Stimulated activated effector memory CD8-positive, alpha-beta T cell treated with anti-CD3 and anti-CD28 coated beads, Interleukin-12 subunit alpha, Interleukin-12 subunit beta, amount 100 ng/mL, for 72 hours (primary cell): ENCODE results near the gene PATJ.
"Not testable (repeated sequence)": the region's sequence is repeated elsewhere in the genome, so short reads cannot be mapped to it uniquely, and the experiment has no call there.

Source experiments
- ATAC-seq: fragments of 150-1000 bp; cut with Tn5 transposase; 2 replicates; pipeline ENCODE4 v1.10.0; 2021
- DNase-seq, 2 donors: peaks; one replicate each; pipeline ENCODE4 v3.0.0; 2021 to 2022; ENCODE audit warnings: low spot score in 2 of 2
- H3K27ac Mint-ChIP-seq: one replicate; pipeline ENCODE4 v1.8.0; 2022; ENCODE audit warnings: mild to moderate bottlenecking, mixed read lengths
- H3K36me3 Mint-ChIP-seq: one replicate; pipeline ENCODE4 v1.8.0; 2022; ENCODE audit warnings: mild to moderate bottlenecking, mixed read lengths
- H3K4me1 Mint-ChIP-seq: one replicate; pipeline ENCODE4 v1.8.0; 2022; ENCODE audit warnings: mixed read lengths
- H3K4me3 Mint-ChIP-seq: one replicate; pipeline ENCODE4 v1.8.0; 2022; ENCODE audit warnings: mild to moderate bottlenecking, mixed read lengths
- H3K9me3 Mint-ChIP-seq: one replicate; pipeline ENCODE4 v1.8.0; 2022; ENCODE audit warnings: mixed read lengths

PATJ gene

DNA sequence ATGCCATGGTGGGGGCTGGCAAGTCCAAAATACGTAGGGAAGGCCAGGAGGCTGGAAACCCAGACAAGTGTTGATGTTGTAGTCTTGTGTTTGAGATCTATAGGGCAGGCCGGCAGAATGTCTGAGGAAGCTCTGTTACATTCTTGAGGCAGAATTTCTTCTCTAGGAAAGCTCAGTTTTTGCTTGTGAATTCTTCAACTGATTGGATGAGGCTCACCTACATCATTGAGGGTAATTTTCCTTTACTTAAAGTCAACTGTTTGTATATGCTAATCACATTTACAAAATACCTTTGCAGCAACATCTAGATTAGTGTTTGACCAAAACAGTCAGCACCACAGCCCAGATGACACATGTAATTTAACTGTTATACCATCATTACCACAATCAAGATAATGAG lies 37.0 kb downstream of the PATJ start:
- ATAC-seq: no peak

DNA sequence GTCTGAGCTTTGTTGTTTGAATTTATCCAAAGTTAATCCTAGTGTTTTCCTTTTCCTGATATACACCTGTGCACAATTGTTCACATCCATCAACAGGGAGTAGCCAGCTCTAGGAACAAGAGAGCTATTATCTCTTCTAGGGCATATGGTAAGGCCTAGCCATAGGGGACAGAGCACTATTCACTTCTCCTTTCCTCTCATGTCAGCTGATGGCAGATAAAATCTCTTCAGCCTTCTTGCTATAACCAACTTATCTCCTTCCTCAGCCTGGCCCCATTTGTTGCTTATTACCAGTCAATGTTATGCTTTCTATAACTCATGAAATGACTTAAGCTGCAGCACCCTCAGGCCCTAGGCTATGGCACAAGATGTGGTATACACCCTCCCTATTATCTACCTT lies 38.9 kb downstream of the PATJ start:
- no peaks in the 10 kb centered on the region for H3K9me3 Mint-ChIP-seq
- no peaks in the 10 kb centered on the region for H3K36me3 Mint-ChIP-seq
- peak overlapping the region; percentile 16 for H3K27ac Mint-ChIP-seq
- no peak overlapping the region for H3K4me3 Mint-ChIP-seq
- no peak for DNase-seq
- peaks cover 21% of the 10 kb centered on the region for H3K4me1 Mint-ChIP-seq
- ATAC-seq: peak; percentile 11

More for the DNA sequence above, 37.0 kb downstream of the PATJ start:
- DNase-seq: no peak
- no peak overlapping the region for H3K27ac Mint-ChIP-seq
- H3K36me3 Mint-ChIP-seq: no peaks in the 10 kb centered on the region
- no peaks in the 10 kb centered on the region for H3K9me3 Mint-ChIP-seq
- peaks cover 21% of the 10 kb centered on the region for H3K4me1 Mint-ChIP-seq
- H3K4me3 Mint-ChIP-seq: no peak overlapping the region

DNA sequence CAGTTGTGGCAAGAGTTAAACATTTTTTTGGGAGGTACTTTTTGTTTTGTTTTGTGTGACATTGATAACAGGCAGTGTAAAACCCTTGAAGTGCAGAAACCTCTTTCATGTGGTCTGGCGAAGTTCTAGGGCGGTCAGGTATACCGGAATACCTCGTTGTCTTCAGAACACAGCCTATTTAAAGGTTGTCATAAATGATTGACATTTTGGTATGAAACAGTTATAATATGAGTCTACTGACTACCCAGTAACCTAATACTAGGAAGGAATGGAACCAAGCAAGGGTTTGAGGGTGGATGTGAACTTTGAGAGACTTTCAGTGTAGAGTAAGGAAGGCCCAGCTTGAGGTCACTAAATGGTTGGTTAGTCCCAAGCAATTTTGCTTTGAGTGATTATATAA lies 40.5 kb downstream of the PATJ start:
- H3K4me3 Mint-ChIP-seq: no peak overlapping the region
- no peaks in the 10 kb centered on the region for H3K9me3 Mint-ChIP-seq
- DNase-seq (peak in 1 of 2 donors; percentile 55), ATAC-seq (peak; percentile 89)
- peak overlapping the region; percentile 27 for H3K27ac Mint-ChIP-seq
- peaks cover 1% of the 10 kb centered on the region for H3K36me3 Mint-ChIP-seq
- peaks cover 27% of the 10 kb centered on the region for H3K4me1 Mint-ChIP-seq

DNA sequence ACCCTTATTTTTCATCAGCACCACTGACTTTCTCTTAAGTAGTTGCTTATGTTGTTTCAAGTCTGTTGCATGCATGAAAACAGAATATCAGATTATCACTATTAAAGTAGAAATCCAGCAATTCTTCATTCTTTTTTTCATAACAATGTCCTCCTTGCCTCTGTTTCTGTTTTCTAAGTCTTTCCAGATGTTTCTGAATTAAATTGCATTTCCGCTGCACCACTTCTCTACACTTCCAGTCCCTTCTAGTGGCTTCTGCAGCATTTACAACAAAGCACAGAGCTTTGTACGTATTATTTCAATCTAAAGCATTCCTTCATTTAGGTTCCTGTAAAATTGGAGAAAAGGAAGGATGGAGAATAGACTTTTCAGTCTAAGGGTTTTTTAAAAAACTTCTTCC lies 42.4 kb downstream of the PATJ start:
- peaks cover 27% of the 10 kb centered on the region for H3K4me1 Mint-ChIP-seq
- DNase-seq (no peak), ATAC-seq (no peak)
- peaks cover 16% of the 10 kb centered on the region for H3K36me3 Mint-ChIP-seq
- no peak overlapping the region for H3K4me3 Mint-ChIP-seq
- no peaks in the 10 kb centered on the region for H3K9me3 Mint-ChIP-seq
- no peak overlapping the region for H3K27ac Mint-ChIP-seq

DNA sequence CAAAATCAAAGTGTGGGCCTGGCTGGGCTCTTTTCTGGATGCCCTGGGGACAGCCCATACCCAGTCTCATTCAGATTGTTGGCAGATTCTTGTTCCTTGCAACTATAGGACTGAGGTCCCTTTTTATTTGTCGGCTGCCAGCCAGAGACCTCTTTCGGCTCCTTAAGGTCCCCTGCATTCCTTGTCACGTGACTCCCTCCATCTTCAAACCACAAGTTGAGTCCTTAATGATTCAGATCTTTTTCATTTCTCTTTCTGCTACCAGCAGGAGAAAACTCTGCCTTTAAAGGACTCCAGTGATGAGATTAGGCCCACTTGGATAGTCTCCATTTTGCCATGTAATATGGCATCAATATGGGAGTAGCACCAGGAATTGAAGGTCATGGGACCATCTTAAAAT lies 48.6 kb downstream of the PATJ start:
- no peak for ATAC-seq
- H3K36me3 Mint-ChIP-seq: peaks cover 23% of the 10 kb centered on the region
- H3K4me3 Mint-ChIP-seq: no peak overlapping the region
- H3K27ac Mint-ChIP-seq: no peak overlapping the region
- DNase-seq: no peak
- H3K4me1 Mint-ChIP-seq: peaks cover 6% of the 10 kb centered on the region
- no peaks in the 10 kb centered on the region for H3K9me3 Mint-ChIP-seq

DNA sequence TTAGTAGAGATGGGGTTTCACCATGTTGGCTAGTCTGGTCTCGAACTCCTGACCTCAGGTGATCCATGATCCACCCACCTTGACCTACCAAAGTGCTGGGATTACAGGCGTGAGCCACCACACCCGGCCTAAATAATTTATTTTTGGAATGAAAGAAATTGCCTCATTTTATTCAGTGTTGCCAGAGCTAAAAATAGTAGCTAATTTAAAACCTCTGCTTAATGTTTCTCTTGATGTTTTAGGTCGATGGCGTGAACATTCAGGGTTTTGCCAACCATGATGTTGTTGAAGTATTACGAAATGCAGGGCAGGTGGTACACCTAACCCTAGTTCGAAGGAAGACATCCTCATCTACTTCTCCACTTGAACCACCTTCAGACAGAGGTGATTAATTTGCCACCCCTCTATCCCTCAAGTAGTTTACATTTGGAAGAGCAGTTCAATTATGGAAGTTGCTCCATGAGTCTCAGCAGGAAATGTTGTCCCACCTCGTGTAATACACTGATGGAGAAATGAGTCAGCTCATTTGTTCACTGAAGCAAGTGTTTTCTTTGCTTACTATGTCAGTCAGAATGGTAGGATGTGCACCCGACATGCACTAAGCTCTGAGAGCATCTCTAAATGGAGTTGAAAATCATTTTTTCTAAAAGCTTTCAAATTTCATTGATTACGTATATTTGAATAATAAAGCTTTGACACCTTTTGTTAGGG lies 54.9 kb downstream of the PATJ start:
- no peak overlapping the region for H3K4me3 Mint-ChIP-seq
- H3K4me1 Mint-ChIP-seq: peaks cover 5% of the 10 kb centered on the region
- ATAC-seq (no peak), DNase-seq (no peak)
- peaks cover 34% of the 10 kb centered on the region for H3K36me3 Mint-ChIP-seq
- H3K9me3 Mint-ChIP-seq: no peaks in the 10 kb centered on the region
- H3K27ac Mint-ChIP-seq: no peak overlapping the region

DNA sequence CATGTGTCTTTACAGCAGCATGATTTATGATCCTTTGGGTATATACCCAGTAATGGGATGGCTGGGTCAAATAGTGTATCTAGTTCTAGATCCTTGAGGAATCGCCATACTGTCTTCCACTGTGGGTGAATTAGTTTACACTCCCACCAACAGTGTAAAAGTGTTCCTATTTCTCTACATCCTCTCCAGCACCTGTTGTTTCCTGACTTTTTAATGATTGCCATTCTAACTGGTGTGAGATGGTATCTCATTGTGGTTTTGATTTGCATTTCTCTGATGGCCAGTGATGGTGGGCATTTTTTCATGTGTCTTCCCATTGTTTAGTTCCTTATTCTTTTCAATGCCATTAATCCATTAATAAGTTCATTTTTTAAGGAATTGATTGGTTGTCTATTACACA lies 58.8 kb downstream of the PATJ start:
- not testable (repeated sequence) for ATAC-seq, H3K9me3 Mint-ChIP-seq, H3K4me3 Mint-ChIP-seq, H3K27ac Mint-ChIP-seq, DNase-seq, H3K4me1 Mint-ChIP-seq
- H3K36me3 Mint-ChIP-seq: peaks cover 37% of the 10 kb centered on the region

DNA sequence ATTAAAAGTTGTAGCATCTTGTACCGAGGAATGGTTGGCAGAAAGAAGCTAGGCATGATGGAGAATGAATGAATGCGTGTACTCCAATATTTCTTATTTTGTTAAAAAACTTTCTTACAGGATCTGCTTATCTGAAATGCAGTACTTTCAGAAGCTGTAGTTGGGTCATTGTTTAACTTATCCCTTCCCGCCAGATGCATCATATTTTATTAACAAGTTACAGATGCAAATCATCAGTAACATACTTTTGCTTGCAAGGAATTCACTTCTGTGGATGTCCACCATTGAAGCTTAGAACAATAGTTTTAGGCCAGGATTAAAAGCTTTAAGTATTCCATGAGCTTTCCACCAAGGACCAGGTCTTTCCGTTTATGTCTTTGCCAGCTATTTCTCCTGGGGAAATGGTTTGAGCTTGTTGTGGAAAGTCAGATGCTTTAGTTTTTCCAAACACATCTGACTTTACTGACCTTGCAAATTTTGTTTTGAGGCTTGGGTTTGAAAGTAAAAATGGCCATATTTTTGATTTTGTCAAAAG lies 65.4 kb downstream of the PATJ start:
- Mint-ChIP-seq H3K4me3 (no peak overlapping the region), H3K36me3 (peaks cover 32% of the 10 kb centered on the region), H3K9me3 (no peaks in the 10 kb centered on the region), H3K4me1 (no peaks in the 10 kb centered on the region), H3K27ac (no peak overlapping the region)
- DNase-seq (no peak), ATAC-seq (no peak)

DNA sequence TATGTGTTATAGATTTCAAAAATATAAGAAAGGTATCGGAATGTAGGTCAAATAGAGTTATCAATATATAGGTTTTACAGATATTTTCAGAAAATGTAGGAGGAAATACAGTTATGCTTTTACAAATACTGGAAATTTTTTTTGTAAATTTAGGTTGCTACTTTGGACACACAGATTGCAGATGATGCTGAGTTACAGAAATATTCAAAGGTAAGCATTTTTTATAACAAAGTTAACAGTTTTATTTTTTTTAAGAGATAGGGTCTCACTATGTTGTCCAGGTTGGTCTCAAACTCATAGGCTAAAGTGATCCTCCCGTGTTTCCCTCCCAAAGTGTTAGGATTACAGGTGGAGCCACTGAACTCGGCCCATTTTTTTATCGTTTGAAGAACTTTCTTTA lies 66.0 kb downstream of the PATJ start:
- peaks cover 32% of the 10 kb centered on the region for H3K36me3 Mint-ChIP-seq
- no peaks in the 10 kb centered on the region for H3K9me3 Mint-ChIP-seq
- no peak for DNase-seq

DNA sequence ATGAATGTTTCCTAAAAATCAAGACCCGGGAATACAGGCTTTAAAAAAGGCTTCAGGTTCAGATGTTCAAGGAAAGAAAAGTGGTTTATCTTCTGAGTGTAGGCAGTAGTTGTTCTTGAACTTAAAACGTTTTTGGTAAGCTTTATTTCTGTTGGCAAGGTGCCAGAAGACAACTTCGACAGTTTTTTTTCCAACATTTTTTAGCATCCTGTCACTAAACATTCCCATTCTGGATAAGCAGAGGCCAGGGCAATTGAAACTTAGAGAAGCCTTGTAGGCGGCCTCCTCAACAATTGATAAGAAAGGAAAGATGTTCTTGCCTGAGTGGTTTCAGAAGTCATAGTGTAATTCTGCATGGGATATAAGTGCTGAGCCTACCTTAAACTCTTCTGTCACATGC lies 66.7 kb downstream of the PATJ start:
- DNase-seq: no peak

More for the DNA sequence above, 66.0 kb downstream of the PATJ start:
- ATAC-seq: no peak
- no peaks in the 10 kb centered on the region for H3K4me1 Mint-ChIP-seq
- H3K4me3 Mint-ChIP-seq: no peak overlapping the region
- H3K27ac Mint-ChIP-seq: no peak overlapping the region

DNA sequence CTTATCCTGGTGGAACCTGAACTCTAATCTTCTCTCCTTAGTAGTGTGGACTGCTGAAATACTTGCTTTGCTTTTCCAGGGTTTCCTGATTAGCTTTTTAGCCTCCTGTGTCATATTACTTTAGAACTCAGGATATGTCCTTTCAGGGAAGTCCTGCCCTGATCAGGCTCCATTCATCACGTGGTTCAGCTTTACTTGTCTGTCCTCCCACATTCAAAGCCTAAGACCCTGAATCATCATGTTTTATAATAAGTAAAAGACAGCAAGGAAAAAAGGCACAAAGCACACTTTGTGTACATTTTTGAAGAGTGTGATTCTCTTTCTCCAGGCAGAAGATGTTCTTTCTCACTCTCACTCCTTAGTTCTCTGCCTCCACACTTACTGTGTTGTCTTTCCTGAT lies 70.6 kb downstream of the PATJ start:
- no peak overlapping the region for H3K4me3 Mint-ChIP-seq

More for the DNA sequence above, 66.7 kb downstream of the PATJ start:
- Mint-ChIP-seq H3K9me3 (no peaks in the 10 kb centered on the region), H3K27ac (no peak overlapping the region), H3K36me3 (peaks cover 32% of the 10 kb centered on the region), H3K4me1 (no peaks in the 10 kb centered on the region), H3K4me3 (no peak overlapping the region)
- no peak for ATAC-seq

DNA sequence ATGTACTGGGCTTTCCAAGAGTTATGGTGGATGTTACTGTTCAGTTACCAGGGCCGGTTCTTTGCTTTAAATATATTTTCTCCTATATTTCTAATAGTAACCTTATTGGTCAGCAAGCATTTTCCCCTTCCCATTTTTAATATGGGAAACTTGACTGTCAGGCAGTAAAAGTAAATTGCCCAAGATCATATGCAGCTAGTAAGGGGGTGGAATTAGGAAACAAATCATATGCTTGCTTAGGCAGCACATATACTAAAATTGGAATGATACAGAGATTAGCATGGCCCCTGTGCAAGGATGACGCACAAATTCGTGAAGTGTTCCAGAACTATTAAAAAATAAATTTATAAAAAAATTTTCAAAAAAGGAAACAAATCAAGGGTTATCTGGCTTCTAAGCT lies 73.9 kb downstream of the PATJ start:
- no peak overlapping the region for H3K4me3 Mint-ChIP-seq
- DNase-seq: no peak
- no peak overlapping the region for H3K27ac Mint-ChIP-seq
- H3K36me3 Mint-ChIP-seq: no peaks in the 10 kb centered on the region
- no peaks in the 10 kb centered on the region for H3K9me3 Mint-ChIP-seq
- no peaks in the 10 kb centered on the region for H3K4me1 Mint-ChIP-seq
- ATAC-seq: no peak

More for the DNA sequence above, 70.6 kb downstream of the PATJ start:
- no peaks in the 10 kb centered on the region for H3K4me1 Mint-ChIP-seq
- no peaks in the 10 kb centered on the region for H3K9me3 Mint-ChIP-seq
- no peak overlapping the region for H3K27ac Mint-ChIP-seq
- DNase-seq (no peak), ATAC-seq (no peak)
- peaks cover 18% of the 10 kb centered on the region for H3K36me3 Mint-ChIP-seq

DNA sequence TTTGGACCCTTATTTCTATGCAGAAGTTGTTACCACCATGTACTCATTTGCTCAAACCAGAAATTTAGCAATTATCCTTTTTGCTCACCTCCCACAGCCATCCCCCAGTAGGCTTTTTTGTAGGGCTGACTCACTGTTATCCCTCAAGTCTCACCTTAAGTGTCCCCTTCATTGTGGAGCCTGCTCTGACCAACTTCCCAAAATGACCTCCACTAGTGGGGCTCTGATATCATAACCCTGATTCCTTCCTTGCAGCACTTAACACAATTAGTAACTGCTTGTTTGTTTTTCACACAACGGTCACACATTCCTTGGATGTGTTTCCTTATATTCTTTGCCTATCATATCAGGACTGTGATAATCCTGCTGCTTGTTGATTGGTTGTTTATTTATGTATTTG lies 76.7 kb downstream of the PATJ start:
- H3K27ac Mint-ChIP-seq: no peak overlapping the region
- H3K36me3 Mint-ChIP-seq: peaks cover 6% of the 10 kb centered on the region
- DNase-seq (no peak), ATAC-seq (no peak)
- no peaks in the 10 kb centered on the region for H3K9me3 Mint-ChIP-seq
- H3K4me1 Mint-ChIP-seq: no peaks in the 10 kb centered on the region
- no peak overlapping the region for H3K4me3 Mint-ChIP-seq

DNA sequence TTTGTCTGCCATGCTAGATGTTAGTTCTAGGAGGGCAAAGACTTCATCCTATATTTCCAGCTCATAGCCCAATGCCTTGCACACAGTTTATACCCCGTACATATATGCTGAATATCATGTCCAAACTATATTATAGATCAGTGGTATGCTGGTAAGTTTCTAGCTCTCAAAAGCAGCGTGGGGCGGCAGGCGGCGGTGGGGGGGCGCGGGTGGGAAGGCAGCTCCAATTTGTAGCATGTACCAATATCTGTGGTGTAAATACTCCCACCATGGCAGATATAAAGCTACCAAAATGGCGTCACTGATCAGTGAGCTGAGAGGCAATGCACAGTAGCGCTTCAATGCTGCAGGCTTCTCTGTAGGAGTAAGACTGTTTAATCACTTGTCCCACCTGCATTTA lies 77.1 kb downstream of the PATJ start:
- DNase-seq: no peak
- no peak overlapping the region for H3K27ac Mint-ChIP-seq
- no peak overlapping the region for H3K4me3 Mint-ChIP-seq
- no peak for ATAC-seq
- H3K9me3 Mint-ChIP-seq: no peaks in the 10 kb centered on the region
- H3K4me1 Mint-ChIP-seq: no peaks in the 10 kb centered on the region
- H3K36me3 Mint-ChIP-seq: peaks cover 9% of the 10 kb centered on the region

DNA sequence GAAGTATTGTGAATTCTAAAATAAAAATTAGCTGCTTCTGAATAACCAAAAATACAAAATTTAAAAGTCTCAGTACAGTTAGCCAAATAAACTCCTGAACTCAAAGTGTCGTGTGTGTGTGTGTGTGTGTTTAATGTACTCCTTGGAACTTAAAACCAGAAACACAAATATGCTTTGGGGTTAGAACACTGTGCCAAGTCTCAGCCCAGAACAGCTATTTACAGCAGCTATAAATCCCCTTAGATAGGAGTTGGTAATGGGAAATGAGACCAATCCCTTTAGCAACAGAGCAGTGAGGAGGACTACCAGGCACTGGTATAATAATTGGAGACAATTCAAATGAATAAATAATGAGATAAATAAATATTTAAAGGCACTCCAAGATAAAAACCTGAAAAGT lies 83.1 kb downstream of the PATJ start:
- peaks cover 40% of the 10 kb centered on the region for H3K36me3 Mint-ChIP-seq
- ATAC-seq (no peak), DNase-seq (no peak)
- no peak overlapping the region for H3K4me3 Mint-ChIP-seq
- H3K4me1 Mint-ChIP-seq: no peaks in the 10 kb centered on the region
- H3K9me3 Mint-ChIP-seq: no peaks in the 10 kb centered on the region
- H3K27ac Mint-ChIP-seq: no peak overlapping the region

DNA sequence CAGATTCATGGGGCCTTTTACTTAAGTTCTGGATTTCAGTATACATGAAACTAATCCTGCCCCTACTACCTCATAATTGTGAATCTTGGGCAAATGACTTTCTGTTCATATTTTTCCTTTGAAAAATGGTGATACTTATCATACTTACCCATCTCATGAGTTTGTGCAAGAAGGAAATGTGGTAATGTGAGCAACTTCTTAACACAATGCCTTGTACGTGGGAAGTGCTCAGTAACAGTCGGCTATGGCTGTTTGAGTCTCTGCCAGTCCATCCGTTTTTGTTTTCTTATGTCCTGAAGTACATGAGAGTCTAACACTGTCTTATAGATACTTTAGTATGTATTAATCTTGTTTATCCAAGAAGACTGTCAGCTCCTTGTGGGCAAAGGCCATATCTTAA lies 86.5 kb downstream of the PATJ start:
- Mint-ChIP-seq H3K36me3 (peaks cover 48% of the 10 kb centered on the region), H3K9me3 (no peaks in the 10 kb centered on the region), H3K4me1 (no peaks in the 10 kb centered on the region), H3K27ac (no peak overlapping the region), H3K4me3 (no peak overlapping the region)
- no peak for DNase-seq
- ATAC-seq: no peak
